SK-N-MC (cell line): ENCODE data around the gene CSTF2T.

Experiments
- EZH2 ChIP-seq: fragments of 200-600 bp; sonication (generic); IDR thresholded peaks from one replicate; pipeline ENCODE4 v1.6.1; 2017; ENCODE audit warnings: antibody characterized with exemption
- FOXP2 ChIP-seq: optimal IDR thresholded peaks from 2 replicates; pipeline ENCODE3; 2011; ENCODE audit warnings: mild to moderate bottlenecking, moderate library complexity; ENCODE audit not compliant: insufficient read depth; ENCODE audit errors: extremely low read length, control extremely low read depth
- POLR2AphosphoS5 ChIP-seq: IDR thresholded peaks from 2 replicates; pipeline ENCODE4 v1.6.1; 2012; ENCODE audit warnings: mild to moderate bottlenecking, low read depth, low read length, borderline replicate concordance

DNA sequence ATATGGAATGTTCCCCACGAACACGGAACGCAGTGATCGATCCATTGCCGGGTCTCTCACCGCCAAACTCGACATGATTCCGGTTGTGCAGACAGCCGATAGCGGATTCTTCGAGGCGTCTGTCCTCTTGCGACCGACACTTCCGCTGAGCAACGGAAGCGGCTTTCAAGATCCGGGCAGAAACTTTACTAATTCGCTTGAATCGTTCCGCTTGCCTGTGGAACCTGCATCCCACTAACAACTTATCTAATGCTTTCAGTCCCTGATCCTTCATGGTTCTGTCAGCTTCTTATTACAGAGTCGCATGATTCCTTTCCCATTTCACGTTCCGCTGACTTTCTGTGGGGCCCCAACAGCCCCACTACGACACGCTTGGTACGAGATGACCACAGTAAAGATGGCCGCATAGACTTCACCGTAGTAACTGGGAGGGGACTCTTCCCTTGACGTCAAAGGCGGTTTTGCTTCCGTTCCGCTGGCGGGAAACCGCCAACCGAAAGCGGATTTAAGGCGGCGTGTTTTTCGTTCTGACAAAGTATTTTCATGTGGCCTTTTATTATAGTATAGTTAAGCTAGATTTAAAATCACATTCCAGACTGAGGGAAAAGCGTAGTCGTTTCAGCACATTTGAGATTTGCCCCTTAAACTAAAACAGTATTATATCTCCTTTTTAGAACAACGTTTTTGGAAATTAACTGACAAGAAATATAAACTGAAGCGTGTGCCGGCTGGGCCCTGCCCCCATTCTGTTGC is at the start of gene CSTF2T:
- TF ChIP-seq EZH2 (no peak), POLR2AphosphoS5 (peak; percentile 80), FOXP2 (no peak)
